H1 (cell line): ENCODE measurements around the gene PCBP4. TPM values are rescaled to one million over a fixed set of nuclear protein-coding genes. Genes with fewer than 3 reads are reported as not detected.

Experiments
- CTCF ChIA-PET: fragments of 300-600 bp; sonication (Branson Sonifier 250); formaldehyde crosslinking; loops from one replicate; lab custom pipeline; 2021; ENCODE audit not compliant: partially characterized antibody; lab: Charles Lee
- POLR2A ChIA-PET: fragments of 300-600 bp; sonication (Branson Sonifier 250); formaldehyde crosslinking; loops from one replicate; lab custom pipeline; 2021; ENCODE audit warnings: inconsistent platforms; ENCODE audit not compliant: partially characterized antibody; lab: Charles Lee
- DNase-seq, 2 experiments: peaks; one replicate each; pipeline versions ENCODE4 v3.0.0 to v3.0.0-alpha.2; 2010 to 2022; ENCODE audit warnings: low spot score in 2 of 2, low read depth in 1 of 2, mixed read lengths in 1 of 2
- FAIRE-seq: peaks from 2 replicates; lab custom pipeline; 2011; peaks lifted over from hg19 to GRCh38; lab: Jason Lieb, UNC
- H2AFZ ChIP-seq: 2 replicates; pipeline ENCODE4 v1.8.1; 2012; ENCODE audit warnings: low read length, inconsistent platforms
- H2AK5ac ChIP-seq: 2 replicates; pipeline ENCODE4 v1.6.1; 2013; ENCODE audit warnings: low read depth, low read length
- H2BK120ac ChIP-seq: replicated peaks from 2 replicates; pipeline ENCODE3; 2013; ENCODE audit warnings: low read depth, low read length, inconsistent platforms
- H2BK12ac ChIP-seq: 2 replicates; pipeline ENCODE4 v1.6.1; 2013; ENCODE audit warnings: low read depth, low read length
- H2BK15ac ChIP-seq: 2 replicates; pipeline ENCODE4 v1.6.1; 2013; ENCODE audit warnings: low read length
- H2BK20ac ChIP-seq: 2 replicates; pipeline ENCODE4 v1.6.1; 2013; ENCODE audit warnings: low read length
- H2BK5ac ChIP-seq: 2 replicates; pipeline ENCODE4 v1.6.1; 2013; ENCODE audit warnings: low read depth, low read length
- H3K14ac ChIP-seq: 2 replicates; pipeline ENCODE4 v1.6.1; 2013; ENCODE audit warnings: inconsistent platforms; ENCODE audit not compliant: insufficient read length
- H3K18ac ChIP-seq: 2 replicates; pipeline ENCODE4 v1.6.1; 2013; ENCODE audit warnings: low read length; ENCODE audit errors: extremely low read depth
- H3K23ac ChIP-seq: 2 replicates; pipeline ENCODE4 v1.6.1; 2013; ENCODE audit warnings: inconsistent platforms; ENCODE audit not compliant: insufficient read length
- H3K23me2 ChIP-seq: 2 replicates; pipeline ENCODE4 v1.6.1; 2013; ENCODE audit warnings: low read depth, low read length
- H3K27ac ChIP-seq: 2 replicates; pipeline ENCODE4 v1.6.1; 2011; ENCODE audit warnings: low read depth, low read length, inconsistent platforms
- H3K27me3 ChIP-seq, 4 experiments: replicated peaks in 1 of 4; 1 replicate in 1 of 4; 2 replicates in 3 of 4; pipeline versions ENCODE4 v1.6.1 to v1.8.1; 2011 to 2013; ENCODE audit warnings: low read length in 3 of 4, mild to moderate bottlenecking in 3 of 4, inconsistent platforms in 2 of 4, mixed read lengths in 2 of 4, moderate library complexity in 1 of 4; ENCODE audit not compliant: control insufficient read depth in 3 of 4, insufficient read depth in 3 of 4; ENCODE audit errors: extremely low read depth in 1 of 4
- H3K36me3 ChIP-seq, 4 experiments: 2 replicates each; pipeline versions ENCODE4 v1.6.1 to v1.8.1; 2011 to 2013; ENCODE audit warnings: mild to moderate bottlenecking in 4 of 4, low read length in 3 of 4, moderate library complexity in 2 of 4, control low read depth in 1 of 4, inconsistent platforms in 1 of 4; ENCODE audit not compliant: insufficient read depth in 4 of 4, control insufficient read depth in 2 of 4
- H3K4ac ChIP-seq: replicated peaks from 2 replicates; pipeline ENCODE3; 2013; ENCODE audit warnings: low read length, low read depth, mixed read lengths, inconsistent platforms; ENCODE audit not compliant: insufficient read length
- H3K4me1 ChIP-seq, 4 experiments: replicated peaks in 1 of 4; 1 replicate in 1 of 4; 2 replicates in 3 of 4; pipeline versions ENCODE4 v1.6.1 to v1.8.1; 2011 to 2013; ENCODE audit warnings: low read length in 3 of 4, inconsistent platforms in 2 of 4, mixed read lengths in 1 of 4; ENCODE audit not compliant: insufficient read depth in 4 of 4, control insufficient read depth in 3 of 4
- H3K4me2 ChIP-seq, 2 experiments: 2 replicates each; pipeline versions ENCODE4 v1.6.1 to v1.8.1; 2011 to 2013; ENCODE audit warnings: low read depth in 2 of 2, low read length in 2 of 2, control low read depth in 1 of 2, inconsistent platforms in 1 of 2, mild to moderate bottlenecking in 1 of 2; ENCODE audit not compliant: insufficient read depth in 1 of 2
- H3K4me3 ChIP-seq, 4 experiments: fragments of 200-600, 300-600 bp in 1 of 4; sonication (generic), shearing (Covaris generic), sonication (Bioruptor Twin) in 1 of 4; 2 replicates each; pipeline versions ENCODE4 v1.5.1 to v1.8.1; 2011 to 2016; ENCODE audit warnings: low read length in 4 of 4, low read depth in 3 of 4, control low read depth in 2 of 4, inconsistent platforms in 2 of 4, mild to moderate bottlenecking in 2 of 4, mixed read lengths in 1 of 4, moderate library complexity in 1 of 4; ENCODE audit not compliant: insufficient read depth in 2 of 4; ENCODE audit errors: extremely low read depth in 1 of 4
- H3K56ac ChIP-seq: replicated peaks from 2 replicates; pipeline ENCODE3; 2013; ENCODE audit warnings: low read depth, mild to moderate bottlenecking, mixed read lengths, low read length, inconsistent platforms; ENCODE audit not compliant: insufficient read length
- H3K79me1 ChIP-seq: 2 replicates; pipeline ENCODE4 v1.6.1; 2013; ENCODE audit warnings: low read depth, low read length, control low read depth
- H3K79me2 ChIP-seq, 2 experiments: 2 replicates each; pipeline versions ENCODE4 v1.6.1 to v1.8.1; 2012 to 2013; ENCODE audit warnings: low read length in 2 of 2, mild to moderate bottlenecking in 2 of 2, inconsistent platforms in 1 of 2; ENCODE audit not compliant: insufficient read depth in 2 of 2, control insufficient read depth in 1 of 2
- H3K9ac ChIP-seq, 4 experiments: replicated peaks in 1 of 4; 1 replicate in 1 of 4; 2 replicates in 3 of 4; pipeline versions ENCODE4 v1.6.1 to v1.8.1; 2011 to 2013; ENCODE audit warnings: low read depth in 3 of 4, low read length in 3 of 4, control low read depth in 2 of 4, mild to moderate bottlenecking in 2 of 4, moderate library complexity in 2 of 4, inconsistent platforms in 1 of 4; ENCODE audit errors: extremely low read depth in 1 of 4
- H3K9me3 ChIP-seq, 2 experiments: 2 replicates each; pipeline versions ENCODE4 v1.6.1 to v1.8.1; 2012 to 2013; ENCODE audit warnings: mild to moderate bottlenecking in 2 of 2, moderate library complexity in 2 of 2, control low read depth in 1 of 2, inconsistent platforms in 1 of 2, low read depth in 1 of 2, low read length in 1 of 2, mixed read lengths in 1 of 2; ENCODE audit not compliant: insufficient read depth in 2 of 2
- H4K20me1 ChIP-seq, 2 experiments: replicated peaks in 1 of 2; 2 replicates each; pipeline versions ENCODE3 to v1.8.1; 2011 to 2013; ENCODE audit warnings: inconsistent platforms in 2 of 2, low read length in 2 of 2, mild to moderate bottlenecking in 1 of 2; ENCODE audit not compliant: insufficient read depth in 2 of 2, control insufficient read depth in 1 of 2
- H4K5ac ChIP-seq: 2 replicates; pipeline ENCODE4 v1.6.1; 2013; ENCODE audit warnings: low read length, low read depth, mixed read lengths, inconsistent platforms; ENCODE audit not compliant: insufficient read length
- H4K8ac ChIP-seq: 2 replicates; pipeline ENCODE4 v1.8.0; 2013; ENCODE audit warnings: mild to moderate bottlenecking, moderate library complexity, low read length, inconsistent platforms; ENCODE audit not compliant: insufficient read depth; ENCODE audit errors: extremely low read depth
- H4K91ac ChIP-seq: replicated peaks from 2 replicates; pipeline ENCODE3; 2013; ENCODE audit warnings: low read length, mixed read lengths, inconsistent platforms; ENCODE audit not compliant: insufficient read length
- ASH2L ChIP-seq: fragments of 200-600, 300-600 bp; sonication (generic); IDR thresholded peaks from one replicate; pipeline ENCODE4 v1.7.1; 2017; ENCODE audit warnings: low read length
- CTCF ChIP-seq, 3 experiments: IDR thresholded peaks; 1 replicate in 2 of 3; 2 replicates in 1 of 3; pipeline versions ENCODE4 v1.5.1 to v1.6.1; 2011; ENCODE audit warnings: low read length in 3 of 3, mild to moderate bottlenecking in 3 of 3, inconsistent platforms in 2 of 3, low read depth in 1 of 3, moderate library complexity in 1 of 3; ENCODE audit not compliant: insufficient read depth in 1 of 3; ENCODE audit errors: control extremely low read depth in 1 of 3
- RAD21 ChIP-seq, 2 experiments: IDR thresholded peaks in 1 of 2; conservative IDR thresholded peaks in 1 of 2; 2 replicates each; pipeline ENCODE4 v1.6.1; 2011; ENCODE audit warnings: low read depth in 2 of 2, low read length in 2 of 2, improper control_type of control experiment in 1 of 2, inconsistent platforms in 1 of 2, mild to moderate bottlenecking in 1 of 2, moderate library complexity in 1 of 2
- WGBS, 2 experiments: shearing (Covaris generic) in 1 of 2; methylation state at CpG; one replicate each; pipeline versions ENCODE4 v1.1.6 to v1.1.7; 2013 to 2015; ENCODE audit warnings: low lambda C conversion rate in 2 of 2, mixed read lengths in 2 of 2, inconsistent platforms in 1 of 2, low coverage in 1 of 2, missing lambda C conversion rate in 1 of 2; ENCODE audit not compliant: insufficient replicate concordance in 2 of 2, insufficient coverage in 1 of 2, insufficient read length in 1 of 2; ENCODE audit errors: extremely low coverage in 1 of 2, missing lambda C conversion rate in 1 of 2; 5-methylcytosine and 5-hydroxymethylcytosine counted together
- polyA plus RNA-seq, 7 experiments: library from polyadenylated mRNA; depleted of rRNA in 3 of 7; stranded (reverse) in 5 of 7; unstranded in 2 of 7; fragments of >200 nt in 5 of 7; fragments of 200-250 nt in 2 of 7; gene quantifications; 1 replicate in 5 of 7; 2 replicates in 1 of 7; 4 replicates in 1 of 7; pipeline versions ENCODE4 v1.2.1 to v1.2.3, GENCODE V29; 2011 to 2013; ENCODE audit warnings: missing spikeins in 2 of 7, mixed read lengths in 2 of 7
- total RNA-seq: library from RNA; stranded (reverse); fragmentation: NEBNext Ultra II Directional; extraction: Animal tissue kit (Norgen Biotek cat#: 25700); gene quantifications from 2 replicates; pipeline ENCODE4 v1.2.1, GENCODE V29; 2021

The PCBP4 gene
- total and polyA plus RNA-seq, 2 of the 8 experiments (the other 6 are each of a cell fraction or from before 2014, with no cell fraction given) = 16.4 to 34.1 TPM

DNA sequence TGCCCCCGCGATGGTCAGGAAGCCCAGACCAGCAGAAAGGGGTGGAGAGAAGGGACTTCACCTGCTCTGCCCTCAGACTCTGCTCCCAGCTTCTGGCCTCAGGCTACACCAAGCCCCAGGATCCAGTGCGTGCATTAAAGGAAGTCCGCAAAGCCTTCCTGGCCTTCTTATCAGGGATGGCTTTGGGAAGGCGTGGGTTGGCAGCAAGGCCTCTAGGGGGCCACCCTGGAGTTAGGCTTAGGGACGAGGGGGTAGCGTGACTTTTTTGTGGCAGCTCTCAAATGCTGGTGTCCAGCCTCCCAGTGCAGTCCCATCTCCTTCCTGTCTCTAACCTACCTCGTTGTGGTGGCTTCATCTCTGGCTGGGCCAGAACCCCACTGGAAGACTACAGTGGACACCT lies 47.4 kb upstream of the PCBP4 start:
- peaks cover 5% of the 10 kb centered on the region; the same call in 1 of the 2 replicates for H3K23me2 ChIP-seq
- H2AFZ ChIP-seq = no peak overlapping the region; the same call in 1 of the 2 replicates
- H3K36me3 ChIP-seq = no peaks in the 10 kb centered on the region
- no peaks in the 10 kb centered on the region; a peak in 1 of 7 replicates for H3K4me1 ChIP-seq
- H2AK5ac ChIP-seq = no peak overlapping the region
- ChIA-PET CTCF (interaction anchor here (0.7 to 24.7 kb wide), 19 partner anchors 8 to 223 kb away, joined by 3 to 984 read pairs (median 5); partner anchors contain the start of gene DUSP7), POLR2A (interaction anchor here (1.0 to 6.3 kb wide), 9 partner anchors 9 to 42 kb away, joined by 3 to 59 read pairs (median 5); partner anchors contain the start of genes DUSP7 and RPL29)
- H2BK5ac ChIP-seq = no peak overlapping the region
- H2BK120ac ChIP-seq = no peak overlapping the region
- H2BK12ac ChIP-seq = no peak overlapping the region
- DNase-seq (peak in 1 of 2 experiments; percentile 71), FAIRE-seq (no peak)
- TF ChIP-seq ASH2L (no peak), CTCF (IDR thresholded peaks at IDR 0.05; ENCODE audit: control extremely low read depth in 1 of 3, insufficient read depth in 1 of 3, low read depth in 1 of 3, low read length in 3 of 3) (peak in 2 of 3 experiments; percentile 70 to 86; a peak in 3 of 4 replicates), RAD21 (IDR thresholded peaks at IDR 0.05 in 1 of 2, conservative IDR thresholded peaks at IDR 0.05 in 1 of 2; ENCODE audit: low read depth in 2 of 2, low read length in 2 of 2) (peak; percentile 41 to 55)
- H3K4me2 ChIP-seq = no peak overlapping the region
- no peaks in the 10 kb centered on the region for H3K9me3 ChIP-seq
- H3K27me3 ChIP-seq = no peaks in the 10 kb centered on the region; a peak in 1 of 7 replicates
- H3K9ac ChIP-seq = no peak overlapping the region
- no peak overlapping the region for H3K56ac ChIP-seq
- no peak overlapping the region for H3K23ac ChIP-seq
- no peak overlapping the region for H4K8ac ChIP-seq
- H3K79me2 ChIP-seq = no peaks in the 10 kb centered on the region
- H2BK20ac ChIP-seq = no peak overlapping the region
- no peak overlapping the region for H3K18ac ChIP-seq
- H3K14ac ChIP-seq = no peak overlapping the region
- H3K79me1 ChIP-seq = no peaks in the 10 kb centered on the region
- 77% methylated on average over 8 of the region's 8 CpGs; no CpG with 5 or more reads in 1 of the 2 experiments for WGBS, 2 experiments
- no peak overlapping the region for H3K27ac ChIP-seq
- H3K4me3 ChIP-seq = no peak overlapping the region
- H4K5ac ChIP-seq = no peak overlapping the region
- no peak overlapping the region for H4K91ac ChIP-seq
- no peak overlapping the region for H2BK15ac ChIP-seq
- no peak overlapping the region for H3K4ac ChIP-seq
- peaks cover 0 to 1% of the 10 kb centered on the region in 2 experiments for H4K20me1 ChIP-seq
